Cardiac fibroblast (primary cell): ENCODE data around the gene SEPTIN11.

Experiments
- DNase-seq, 2 donors: peaks; one replicate each; pipeline versions ENCODE4 v3.0.0 to v3.0.0-alpha.2; 2010; ENCODE audit warnings: low read depth in 2 of 2
- H3K4me3 ChIP-seq, 2 donors: replicated peaks in 1 of 2; 1 replicate in 1 of 2; 2 replicates in 1 of 2; pipeline ENCODE4 v1.5.1; 2011; ENCODE audit warnings: low read depth in 2 of 2, low read length in 2 of 2, mild to moderate bottlenecking in 2 of 2, moderate library complexity in 1 of 2
- CTCF ChIP-seq: IDR thresholded peaks from one replicate; pipeline ENCODE4 v1.5.1; 2011; ENCODE audit warnings: low read depth, mild to moderate bottlenecking, low read length, inconsistent platforms

SEPTIN11 gene

GRCh38 chr4:76923619-76924357 lies 25.8 kb upstream of the SEPTIN11 start:
- DNase-seq = no peak
- no peak for TF ChIP-seq CTCF
- no peak overlapping the region for H3K4me3 ChIP-seq

GRCh38 chr4:76926841-76927240 lies 22.7 kb upstream of the SEPTIN11 start:
- no peak overlapping the region for H3K4me3 ChIP-seq
- TF ChIP-seq CTCF = no peak

GRCh38 chr4:76930685-76931084 lies 18.9 kb upstream of the SEPTIN11 start:
- no peak for DNase-seq
- TF ChIP-seq CTCF = no peak
- H3K4me3 ChIP-seq = no peak overlapping the region

More at GRCh38 chr4:76926841-76927240, 22.7 kb upstream of the SEPTIN11 start:
- DNase-seq = no peak

GRCh38 chr4:76931087-76931486 lies 18.5 kb upstream of the SEPTIN11 start:
- no peak for TF ChIP-seq CTCF
- H3K4me3 ChIP-seq = no peak overlapping the region
- no peak for DNase-seq

GRCh38 chr4:76931576-76932276 lies 17.8 kb upstream of the SEPTIN11 start:
- DNase-seq = no peak
- no peak for TF ChIP-seq CTCF
- H3K4me3 ChIP-seq = no peak overlapping the region

GRCh38 chr4:76939184-76939583 lies 10.4 kb upstream of the SEPTIN11 start:
- no peak for TF ChIP-seq CTCF
- no peak overlapping the region for H3K4me3 ChIP-seq
- no peak for DNase-seq
